GM03348 (cell line): ENCODE measurements around the gene GAS7.

Experiments
- DNase-seq: peaks from one replicate; pipeline ENCODE4 v3.0.0; 2012; ENCODE audit warnings: low spot score

The GAS7 gene

GRCh38 chr17:10200645-10201044, 2.2 kb upstream of the GAS7 start:
- DNase-seq: no peak

GRCh38 chr17:10200016-10200415, 1.6 kb upstream of the GAS7 start:
- DNase-seq: no peak

GRCh38 chr17:10197721-10198508, 491 bp downstream of the GAS7 start:
- peak; percentile 27 for DNase-seq

- peak; percentile 31 for DNase-seq
Observed at GRCh38 chr17:10197362-10197720, 1.1 kb downstream of the GAS7 start.

GRCh38 chr17:10196941-10197340, 1.5 kb downstream of the GAS7 start:
- DNase-seq: no peak

- DNase-seq: no peak
Observed at GRCh38 chr17:10196384-10196895, 2.0 kb downstream of the GAS7 start.

GRCh38 chr17:10195090-10195805, 3.2 kb downstream of the GAS7 start:
- DNase-seq: no peak

GRCh38 chr17:10193632-10194031, 4.8 kb downstream of the GAS7 start:
- DNase-seq: no peak

- DNase-seq: peak; percentile 90
Observed at GRCh38 chr17:10192972-10193371, 5.4 kb downstream of the GAS7 start.

GRCh38 chr17:10192461-10192860, 5.9 kb downstream of the GAS7 start:
- DNase-seq: no peak

GRCh38 chr17:10187456-10187855, 10.9 kb downstream of the GAS7 start:
- no peak for DNase-seq

- peak; percentile 55 for DNase-seq
Observed at GRCh38 chr17:10186771-10187410, 11.5 kb downstream of the GAS7 start.

GRCh38 chr17:10183931-10184930, 14.2 kb downstream of the GAS7 start:
- DNase-seq: no peak

GRCh38 chr17:10182785-10183184, 15.6 kb downstream of the GAS7 start:
- no peak for DNase-seq

GRCh38 chr17:10178506-10178991, 19.9 kb downstream of the GAS7 start:
- DNase-seq: no peak

GRCh38 chr17:10177913-10178505, 20.4 kb downstream of the GAS7 start:
- peak; percentile 88 for DNase-seq

GRCh38 chr17:10177131-10177912, 21.1 kb downstream of the GAS7 start:
- DNase-seq: no peak

GRCh38 chr17:10173913-10174312, 24.5 kb downstream of the GAS7 start:
- DNase-seq: no peak

- no peak for DNase-seq
Observed at GRCh38 chr17:10172778-10173177, 25.6 kb downstream of the GAS7 start.

- DNase-seq: peak; percentile 67
Observed at GRCh38 chr17:10172241-10172741, 26.1 kb downstream of the GAS7 start.
